Panc1 (cell line): ENCODE measurements around the gene GIMAP5. TPM values are rescaled to one million over a fixed set of nuclear protein-coding genes. Genes with fewer than 3 reads are reported as not detected.

Experiments
- ATAC-seq: fragments of 200-7000 bp; cut with Tn5 transposase; 2 replicates; pipeline ENCODE4 v1.9.1; 2020; ENCODE audit warnings: mild to moderate bottlenecking, moderate library complexity
- BruUV-seq: library from RNA; stranded (reverse); fragments of 400-500 nt; replicated peaks from 2 replicates; lab custom pipeline; 2021; lab: Mats Ljungman, UMichigan
- CTCF ChIA-PET: fragments of 300-600 bp; sonication (Branson Sonifier 250); formaldehyde crosslinking; loops from one replicate; lab custom pipeline; 2022; ENCODE audit warnings: antibody characterized with exemption; lab: Charles Lee
- POLR2A ChIA-PET: fragments of 300-600 bp; sonication (Branson Sonifier 250); formaldehyde crosslinking; loops from one replicate; lab custom pipeline; 2022; ENCODE audit warnings: antibody characterized with exemption; lab: Charles Lee
- DNase-seq: peaks from one replicate; pipeline ENCODE4 v3.0.0-alpha.2; 2010; ENCODE audit warnings: low read depth, low spot score
- H3K27ac ChIP-seq: 2 replicates; pipeline ENCODE4 v1.5.1; 2011; ENCODE audit warnings: mild to moderate bottlenecking, low read length, inconsistent platforms
- H3K27me3 ChIP-seq: fragments of 200-500 bp; sonication (Bioruptor generic); 2 replicates; pipeline ENCODE4 v1.6.0; 2014; ENCODE audit warnings: low read length, inconsistent platforms; ENCODE audit not compliant: control insufficient read depth, insufficient read depth
- H3K36me3 ChIP-seq: fragments of 200-500 bp; sonication (Bioruptor generic); 2 replicates; pipeline ENCODE4 v1.5.1; 2014; ENCODE audit warnings: inconsistent platforms, mild to moderate bottlenecking, low read length, moderate library complexity; ENCODE audit not compliant: control insufficient read depth, insufficient read depth
- H3K4me1 ChIP-seq: 2 replicates; pipeline ENCODE4 v1.5.1; 2011; ENCODE audit warnings: inconsistent platforms, mild to moderate bottlenecking, low read length, moderate library complexity; ENCODE audit not compliant: control insufficient read depth, insufficient read depth
- H3K4me3 ChIP-seq, 2 experiments: 2 replicates each; pipeline ENCODE4 v1.5.1; 2011 to 2012; ENCODE audit warnings: low read depth in 2 of 2, low read length in 2 of 2, mild to moderate bottlenecking in 2 of 2, inconsistent platforms in 1 of 2, moderate library complexity in 1 of 2
- H3K9me3 ChIP-seq: fragments of 200-500 bp; sonication (Bioruptor generic); 2 replicates; pipeline ENCODE4 v1.5.1; 2014; ENCODE audit warnings: low read depth, mild to moderate bottlenecking, inconsistent platforms, low read length, moderate library complexity; ENCODE audit not compliant: control insufficient read depth, insufficient read depth
- CTCF ChIP-seq: fragments of 450-650 bp; IDR thresholded peaks from 2 replicates; pipeline ENCODE4 v1.5.1; 2017; ENCODE audit warnings: mild to moderate bottlenecking
- POLR2AphosphoS5 ChIP-seq: IDR thresholded peaks from 2 replicates; pipeline ENCODE4 v1.6.1; 2012; ENCODE audit warnings: mild to moderate bottlenecking, low read depth, low read length, moderate library complexity
- REST ChIP-seq, 2 experiments: IDR thresholded peaks; 2 replicates each; pipeline ENCODE4 v1.6.1; 2011 to 2012; ENCODE audit warnings: low read depth in 2 of 2, control low read depth in 1 of 2, low read length in 1 of 2, mild to moderate bottlenecking in 1 of 2, moderate library complexity in 1 of 2; ENCODE audit not compliant: insufficient read depth in 1 of 2
- SIN3A ChIP-seq: IDR thresholded peaks from 2 replicates; pipeline ENCODE4 v1.6.1; 2012; ENCODE audit warnings: low read depth, mild to moderate bottlenecking, low read length, moderate library complexity, borderline replicate concordance; ENCODE audit not compliant: insufficient read depth
- TCF7L2 ChIP-seq: IDR thresholded peaks from 2 replicates; pipeline ENCODE4 v1.6.1; 2011; ENCODE audit warnings: mild to moderate bottlenecking, low read depth, low read length, inconsistent platforms
- in situ Hi-C: cut with HindIII; loops from 2 replicates; pipeline ENCODE4 v1.10.0; 2016; ENCODE audit warnings: low sequenced_read_pairs, low pct_unique_long_range_greater_than_20kb
- intact Hi-C: fragments of 100-400 bp; cut with micrococcal nuclease; formaldehyde crosslinking; loops from one replicate; pipeline ENCODE4 v1.10.0; 2022; ENCODE audit not compliant: unreplicated experiment
- total RNA-seq: library from RNA; stranded (reverse); gene quantifications from one replicate; pipeline ENCODE4 v1.2.1, GENCODE V29; 2021; ENCODE audit not compliant: unreplicated experiment

The GIMAP5 gene
- total RNA-seq, 1 experiment from 2014 or later: 0.51 TPM

GRCh38 chr7:150788474-150789269, 51.5 kb downstream of the GIMAP5 start:
- CTCF ChIA-PET: no interaction called here
- Histone ChIP-seq H3K27ac (no peak overlapping the region), H3K9me3 (no peaks in the 10 kb centered on the region), H3K4me3 (no peak overlapping the region), H3K27me3 (peaks cover 17% of the 10 kb centered on the region), H3K4me1 (no peaks in the 10 kb centered on the region), H3K36me3 (no peaks in the 10 kb centered on the region)
- DNase-seq: no peak
- BruUV-seq: no TSS peak
- POLR2A ChIA-PET: no interaction called here
- intact Hi-C loops (no loop called here), in situ Hi-C loops (no loop called here)
- no peak for ATAC-seq
- TF ChIP-seq SIN3A (no peak), POLR2AphosphoS5 (no peak), CTCF (no peak), REST (IDR thresholded peaks at IDR 0.05; ENCODE audit: insufficient read depth in 1 of 2, low read depth in 2 of 2, low read length in 1 of 2) (no peak), TCF7L2 (no peak)

GRCh38 chr7:150790416-150791075, 53.3 kb downstream of the GIMAP5 start:
- POLR2A ChIA-PET: no interaction called here
- BruUV-seq: no TSS peak
- TF ChIP-seq POLR2AphosphoS5: no peak
- ATAC-seq (no peak), DNase-seq (no peak)
- CTCF ChIA-PET: no interaction called here
- Histone ChIP-seq H3K27me3 (peaks cover 18% of the 10 kb centered on the region), H3K27ac (no peak overlapping the region), H3K36me3 (no peaks in the 10 kb centered on the region), H3K4me3 (no peak overlapping the region), H3K4me1 (no peaks in the 10 kb centered on the region), H3K9me3 (no peaks in the 10 kb centered on the region)
- in situ Hi-C loops: no loop called here
- intact Hi-C loops: no loop called here

GRCh38 chr7:150791304-150791703, 54.1 kb downstream of the GIMAP5 start:
- peaks cover 16% of the 10 kb centered on the region for H3K27me3 ChIP-seq
- no TSS peak for BruUV-seq
- no peaks in the 10 kb centered on the region for H3K36me3 ChIP-seq
- H3K27ac ChIP-seq: no peak overlapping the region
- intact Hi-C loops: no loop called here
- ChIA-PET CTCF (no interaction called here), POLR2A (no interaction called here)
- TF ChIP-seq CTCF (no peak), TCF7L2 (no peak), REST (IDR thresholded peaks at IDR 0.05; ENCODE audit: insufficient read depth in 1 of 2, low read depth in 2 of 2, low read length in 1 of 2) (no peak), SIN3A (no peak), POLR2AphosphoS5 (no peak)
- H3K9me3 ChIP-seq: no peaks in the 10 kb centered on the region
- ATAC-seq (no peak), DNase-seq (no peak)
- in situ Hi-C loops: no loop called here
- H3K4me1 ChIP-seq: no peaks in the 10 kb centered on the region
- no peak overlapping the region for H3K4me3 ChIP-seq
